Activated naive CD4-positive, alpha-beta T cell treated with anti-CD3 and anti-CD28 coated beads for 36 hours (primary cell): ENCODE measurements around the gene DSTN. TPM values are rescaled to one million over a fixed set of nuclear protein-coding genes. Genes with fewer than 3 reads are reported as not detected.

Source experiments
- CTCF ChIA-PET: fragments of 350-600 bp; sonication (Branson Sonifier 250); formaldehyde crosslinking; loops from one replicate; lab custom pipeline; 2021; ENCODE audit warnings: antibody characterized with exemption; lab: Charles Lee
- DNase-seq: peaks from one replicate; pipeline ENCODE4 v3.0.0-alpha.2; 2020
- H3K27ac Mint-ChIP-seq: one replicate; pipeline ENCODE4 v1.8.0; 2021; ENCODE audit warnings: mild to moderate bottlenecking, mixed read lengths
- H3K27me3 Mint-ChIP-seq: one replicate; pipeline ENCODE4 v1.8.0; 2021; ENCODE audit warnings: low read depth, mixed read lengths
- H3K36me3 Mint-ChIP-seq: one replicate; pipeline ENCODE4 v1.8.0; 2021; ENCODE audit warnings: low read depth, mixed read lengths
- H3K4me1 Mint-ChIP-seq: one replicate; pipeline ENCODE4 v1.8.0; 2021; ENCODE audit warnings: low read depth, mixed read lengths
- H3K4me3 Mint-ChIP-seq: one replicate; pipeline ENCODE4 v1.8.0; 2021; ENCODE audit warnings: mild to moderate bottlenecking, moderate library complexity, mixed read lengths
- H3K9me3 Mint-ChIP-seq: one replicate; pipeline ENCODE4 v1.8.0; 2021; ENCODE audit warnings: mixed read lengths
- intact Hi-C: fragments of 100-400 bp; cut with micrococcal nuclease; formaldehyde crosslinking; loops from one replicate; pipeline ENCODE4 v1.15.1; 2023
- total RNA-seq, 2 experiments: library from RNA; stranded (reverse); gene quantifications; one replicate each; pipeline ENCODE4 v1.2.3, GENCODE V29; 2021

The DSTN gene
- total RNA-seq, 2 experiments from 2014 or later: 68.9 to 69.7 TPM

- Mint-ChIP-seq H3K9me3 (no peaks in the 10 kb centered on the region), H3K4me3 (no peak overlapping the region), H3K27me3 (no peaks in the 10 kb centered on the region), H3K27ac (no peak overlapping the region), H3K4me1 (peaks cover 37% of the 10 kb centered on the region), H3K36me3 (no peaks in the 10 kb centered on the region)
- intact Hi-C loops: loop anchor here (5.0 kb wide), 1 partner anchor 410 kb away; the partner anchor contains the start of genes MGME1 and SNX5
- DNase-seq: no peak
- CTCF ChIA-PET: interaction anchor here (1.9 kb wide), 1 partner anchor 15 kb away, joined by 7 read pairs; no protein-coding TSS in a partner anchor
These were observed 12.8 kb upstream of the DSTN start for GRCh38 chr20:17556837-17557674.

GRCh38 chr20:17557675-17558006 lies 12.2 kb upstream of the DSTN start:
- Mint-ChIP-seq H3K9me3 (no peaks in the 10 kb centered on the region), H3K27ac (no peak overlapping the region), H3K36me3 (no peaks in the 10 kb centered on the region), H3K27me3 (no peaks in the 10 kb centered on the region), H3K4me1 (peaks cover 37% of the 10 kb centered on the region), H3K4me3 (no peak overlapping the region)
- intact Hi-C loops: loop anchor here (5.0 kb wide), 1 partner anchor 410 kb away; the partner anchor contains the start of genes MGME1 and SNX5
- DNase-seq: no peak
- CTCF ChIA-PET: interaction anchor here (1.9 kb wide), 1 partner anchor 16 kb away, joined by 7 read pairs; no protein-coding TSS in a partner anchor

DNA sequence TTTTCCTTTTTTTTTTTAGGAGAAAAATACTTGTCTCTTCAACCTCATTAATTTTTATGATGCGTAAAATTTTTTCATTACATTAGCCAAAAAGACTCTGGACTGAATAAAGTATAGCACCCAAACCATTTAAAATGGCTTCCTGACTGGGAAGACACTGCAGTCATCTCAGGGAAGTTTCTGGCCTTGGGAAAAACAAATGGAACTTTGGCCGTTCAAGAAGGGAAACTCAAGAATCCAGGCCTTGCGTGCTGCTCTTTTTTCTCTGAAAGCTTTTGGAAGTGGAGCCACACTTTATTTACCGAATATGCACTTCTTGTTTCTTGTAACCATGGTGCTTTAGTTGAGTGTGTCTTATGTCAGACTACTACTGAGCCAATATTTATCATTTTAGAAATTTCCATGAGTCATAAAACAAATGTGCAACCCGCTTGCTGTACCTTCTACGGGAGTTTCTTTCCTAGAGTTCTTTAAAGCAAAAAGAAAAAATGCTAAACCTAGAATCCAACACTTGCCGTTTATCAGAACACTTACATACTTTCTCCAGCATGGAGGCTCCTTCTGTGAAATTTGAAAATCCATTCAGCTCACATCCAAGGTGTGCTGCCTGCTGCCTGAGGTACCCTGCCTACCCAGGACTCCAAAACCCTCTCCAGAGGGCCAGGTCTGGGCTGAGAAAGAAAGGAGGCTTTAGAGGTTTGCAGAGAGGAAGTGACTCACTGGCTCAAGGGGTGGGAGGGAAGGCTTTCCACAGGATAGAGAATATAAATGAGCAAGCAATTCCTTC lies 11.5 kb upstream of the DSTN start:
- Mint-ChIP-seq H3K27ac (peak overlapping the region; percentile 79), H3K9me3 (no peaks in the 10 kb centered on the region), H3K4me1 (peaks cover 37% of the 10 kb centered on the region), H3K27me3 (no peaks in the 10 kb centered on the region), H3K4me3 (no peak overlapping the region), H3K36me3 (no peaks in the 10 kb centered on the region)
- CTCF ChIA-PET: interaction anchor here (0.9 kb wide), 1 partner anchor 12 kb away, joined by 3 read pairs; no protein-coding TSS in a partner anchor
- intact Hi-C loops: loop anchor here (5.0 kb wide), 1 partner anchor 409 kb away; the partner anchor contains the start of genes MGME1 and SNX5
- peak; percentile 37 for DNase-seq

DNA sequence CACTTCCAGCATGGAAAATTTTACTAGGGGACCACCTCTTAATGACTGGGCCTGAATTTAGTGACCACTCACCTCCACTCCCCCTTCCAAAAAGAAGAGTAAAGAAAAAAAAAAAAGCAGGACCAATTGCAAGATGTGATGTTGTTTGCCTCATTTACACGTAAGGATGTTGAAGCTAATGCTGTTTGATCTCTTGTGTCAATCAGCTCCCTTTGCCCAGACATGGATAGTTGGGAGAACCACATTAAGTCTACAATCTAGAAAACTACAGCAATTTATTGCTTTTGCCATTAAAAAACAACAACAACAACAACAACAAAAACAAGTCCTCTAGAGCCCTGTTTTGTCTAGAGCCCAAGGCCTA lies 11.0 kb upstream of the DSTN start:
- Mint-ChIP-seq H3K27me3 (no peaks in the 10 kb centered on the region), H3K27ac (peak overlapping the region; percentile 79), H3K4me1 (peaks cover 37% of the 10 kb centered on the region), H3K9me3 (no peaks in the 10 kb centered on the region), H3K36me3 (no peaks in the 10 kb centered on the region), H3K4me3 (no peak overlapping the region)
- intact Hi-C loops: loop anchor here (5.0 kb wide), 1 partner anchor 408 kb away; the partner anchor contains the start of genes MGME1 and SNX5
- CTCF ChIA-PET: interaction anchor here (0.9 kb wide), 1 partner anchor 12 kb away, joined by 3 read pairs; no protein-coding TSS in a partner anchor
- DNase-seq: no peak

GRCh38 chr20:17559338-17559737 lies 10.5 kb upstream of the DSTN start:
- Mint-ChIP-seq H3K9me3 (no peaks in the 10 kb centered on the region), H3K36me3 (no peaks in the 10 kb centered on the region), H3K4me3 (no peak overlapping the region), H3K27ac (no peak overlapping the region), H3K4me1 (peaks cover 37% of the 10 kb centered on the region), H3K27me3 (no peaks in the 10 kb centered on the region)
- DNase-seq: no peak
- CTCF ChIA-PET: no interaction called here
- intact Hi-C loops: loop anchor here (5.0 kb wide), 1 partner anchor 408 kb away; the partner anchor contains the start of genes MGME1 and SNX5

DNA sequence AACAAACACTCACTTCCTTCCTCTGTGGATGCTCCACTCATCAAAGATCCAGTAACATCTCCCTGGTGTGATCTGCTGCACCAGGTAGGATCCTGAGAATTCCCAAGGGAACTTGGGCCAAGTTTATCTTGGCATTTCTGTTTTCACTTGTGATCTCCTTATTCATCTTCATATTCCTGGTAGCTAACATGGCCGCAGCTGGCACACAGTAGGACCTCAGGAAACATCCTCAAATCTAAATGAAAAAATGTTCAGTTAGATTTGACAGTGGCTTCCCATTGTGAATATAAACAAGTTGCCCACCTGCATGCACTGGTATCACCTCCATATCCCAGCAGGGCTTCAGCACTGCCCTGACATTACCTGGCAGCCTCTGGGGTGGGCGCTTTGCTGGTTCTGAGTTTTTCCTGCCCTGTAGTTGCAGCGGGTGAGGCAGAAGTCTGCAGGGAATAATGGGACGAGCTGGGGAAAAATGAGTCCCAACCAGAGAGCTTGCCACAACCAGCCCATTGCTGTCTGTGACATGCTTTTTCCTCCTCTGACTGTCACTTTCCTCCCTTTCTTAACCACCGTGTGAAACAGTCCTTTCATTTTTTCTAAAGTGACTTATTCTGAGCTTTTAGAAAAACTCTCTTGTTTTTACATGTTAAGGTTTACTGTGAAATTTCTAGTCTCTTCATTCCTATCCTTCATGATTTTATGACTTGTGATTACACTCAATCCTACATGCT lies 9.4 kb upstream of the DSTN start:
- CTCF ChIA-PET: no interaction called here
- Mint-ChIP-seq H3K4me3 (no peak overlapping the region), H3K27me3 (no peaks in the 10 kb centered on the region), H3K27ac (peak overlapping the region; percentile 39), H3K36me3 (no peaks in the 10 kb centered on the region), H3K9me3 (no peaks in the 10 kb centered on the region), H3K4me1 (peaks cover 37% of the 10 kb centered on the region)
- intact Hi-C loops: loop anchor here (1.0 to 10.0 kb wide), 2 partner anchors 10 to 574 kb away; partner anchors contain the start of genes DSTN, KAT14 and PET117
- peak; percentile 39 for DNase-seq

GRCh38 chr20:17562804-17563305 lies 7.0 kb upstream of the DSTN start:
- H3K4me3 Mint-ChIP-seq: no peak overlapping the region
- no peaks in the 10 kb centered on the region for H3K27me3 Mint-ChIP-seq
- H3K4me1 Mint-ChIP-seq: peaks cover 33% of the 10 kb centered on the region
- DNase-seq: no peak
- no peak overlapping the region for H3K27ac Mint-ChIP-seq
- intact Hi-C loops: loop anchor here (10.0 kb wide), 1 partner anchor 572 kb away; the partner anchor contains the start of genes KAT14 and PET117
- CTCF ChIA-PET: interaction anchor here (0.6 kb wide), 1 partner anchor 104 kb away, joined by 7 read pairs; no protein-coding TSS in a partner anchor
- H3K36me3 Mint-ChIP-seq: no peaks in the 10 kb centered on the region
- no peaks in the 10 kb centered on the region for H3K9me3 Mint-ChIP-seq

DNA sequence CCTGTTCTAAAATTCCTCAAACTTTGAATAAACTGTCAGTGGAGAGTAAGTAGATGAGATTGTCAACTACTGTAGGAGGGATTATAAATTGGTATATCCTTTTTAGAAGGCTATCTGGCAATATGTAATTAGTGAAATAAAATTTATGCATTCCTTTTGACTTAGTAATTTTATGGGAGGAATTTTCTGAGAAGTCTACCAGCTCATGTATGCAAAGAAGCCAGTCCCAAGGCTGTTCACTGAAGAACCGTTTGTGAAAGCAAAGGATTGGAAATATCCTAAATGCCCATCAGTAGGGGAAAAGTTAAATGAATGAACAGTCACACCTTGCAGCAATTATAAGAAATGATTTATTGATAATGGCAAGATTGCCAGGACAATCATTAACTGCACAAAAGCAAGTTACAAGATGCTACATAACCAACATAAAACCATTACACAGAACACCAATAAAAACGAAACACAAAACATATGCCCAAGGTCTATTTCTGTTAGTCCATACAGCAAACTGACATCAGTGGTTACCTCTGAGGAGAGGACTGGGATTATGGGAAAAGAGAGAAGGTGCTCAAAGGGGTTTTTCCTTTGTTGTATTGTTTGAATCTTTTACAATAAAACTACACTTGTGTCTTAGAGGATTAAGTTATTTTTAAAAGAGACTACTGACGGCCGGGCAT lies 4.6 kb upstream of the DSTN start:
- no peak overlapping the region for H3K27ac Mint-ChIP-seq
- H3K9me3 Mint-ChIP-seq: no peaks in the 10 kb centered on the region
- no peaks in the 10 kb centered on the region for H3K27me3 Mint-ChIP-seq
- CTCF ChIA-PET: no interaction called here
- intact Hi-C loops: loop anchor here (10.0 kb wide), 1 partner anchor 569 kb away; the partner anchor contains the start of genes KAT14 and PET117
- no peaks in the 10 kb centered on the region for H3K36me3 Mint-ChIP-seq
- H3K4me1 Mint-ChIP-seq: peaks cover 11% of the 10 kb centered on the region
- H3K4me3 Mint-ChIP-seq: no peak overlapping the region
- no peak for DNase-seq

DNA sequence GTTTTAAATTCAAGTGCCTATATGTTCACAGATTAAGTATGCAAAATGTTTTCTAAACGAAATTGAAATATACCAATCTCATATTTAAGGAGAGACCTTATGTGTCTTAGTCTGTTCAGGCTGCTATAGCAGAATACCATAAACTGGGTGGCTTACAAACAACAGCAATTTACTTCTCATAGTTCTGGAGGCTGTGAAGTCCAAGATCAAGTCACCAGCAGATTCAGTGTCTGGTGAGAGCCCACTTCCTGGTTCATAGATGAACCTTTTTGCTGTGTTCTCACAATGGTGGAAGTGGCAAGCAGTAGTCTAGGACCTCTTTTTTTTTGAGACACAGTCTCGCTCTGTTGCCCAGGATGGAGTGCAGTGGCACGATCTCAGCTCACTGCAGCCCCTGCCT lies 3.5 kb upstream of the DSTN start:
- H3K4me1 Mint-ChIP-seq: peaks cover 4% of the 10 kb centered on the region
- no peaks in the 10 kb centered on the region for H3K27me3 Mint-ChIP-seq
- H3K27ac Mint-ChIP-seq: no peak overlapping the region
- DNase-seq: no peak
- H3K9me3 Mint-ChIP-seq: no peaks in the 10 kb centered on the region
- CTCF ChIA-PET: interaction anchor here (0.7 kb wide), 1 partner anchor 40 kb away, joined by 4 read pairs; no protein-coding TSS in a partner anchor
- intact Hi-C loops: loop anchor here (10.0 kb wide), 1 partner anchor 568 kb away; the partner anchor contains the start of genes KAT14 and PET117
- H3K4me3 Mint-ChIP-seq: no peak overlapping the region
- H3K36me3 Mint-ChIP-seq: no peaks in the 10 kb centered on the region

DNA sequence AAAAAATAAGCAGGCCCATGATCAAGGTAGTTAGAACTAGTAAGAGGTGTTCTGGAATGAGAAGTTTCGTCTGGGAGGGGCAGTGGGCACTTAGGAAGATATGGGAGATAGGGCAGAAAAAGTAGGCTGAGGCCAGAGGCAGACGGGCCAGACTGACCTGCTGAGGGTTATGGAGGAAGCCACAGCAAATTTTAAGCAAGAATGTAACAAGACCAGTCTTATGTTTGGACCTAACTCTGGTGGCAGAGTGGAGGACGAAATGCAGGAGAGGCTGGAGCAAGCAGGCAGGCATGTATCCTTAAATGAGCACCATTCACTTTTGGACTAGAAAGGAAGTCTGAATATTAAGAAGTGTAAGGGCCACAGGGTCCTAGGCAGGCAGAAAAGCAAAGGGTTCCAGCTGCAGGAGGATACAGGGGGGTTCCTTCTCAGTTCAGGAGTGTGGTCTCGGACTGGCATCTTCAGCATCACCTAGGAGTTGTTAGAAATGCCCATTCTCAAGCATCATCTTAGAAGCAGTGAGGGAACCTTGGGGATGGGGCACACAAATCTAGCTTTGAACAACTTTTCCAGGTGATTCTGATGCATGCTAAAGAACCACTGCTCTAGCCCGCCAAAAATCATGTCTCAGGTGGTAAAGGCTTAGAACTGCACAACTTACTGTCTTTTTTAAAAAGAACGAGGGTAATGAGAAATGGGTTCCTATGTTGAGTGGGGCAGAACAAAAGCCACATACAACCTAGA lies 1.7 kb upstream of the DSTN start:
- Mint-ChIP-seq H3K4me1 (peaks cover 20% of the 10 kb centered on the region), H3K4me3 (peak overlapping the region; percentile 11), H3K9me3 (no peaks in the 10 kb centered on the region), H3K27ac (no peak overlapping the region), H3K27me3 (no peaks in the 10 kb centered on the region), H3K36me3 (no peaks in the 10 kb centered on the region)
- intact Hi-C loops: loop anchor here (10.0 kb wide), 1 partner anchor 567 kb away; the partner anchor contains the start of genes KAT14 and PET117
- CTCF ChIA-PET: no interaction called here
- DNase-seq: no peak
